GM12878 (cell line): ENCODE results near the gene HCK. TPM values are rescaled to one million over a fixed set of nuclear protein-coding genes. Genes with fewer than 3 reads are reported as not detected.

Source experiments
- ATAC-seq: fragments of 200-7000 bp; cut with Tn5 transposase; 3 replicates; pipeline ENCODE4 v1.9.1; 2020; ENCODE audit warnings: mild to moderate bottlenecking, moderate library complexity
- BruUV-seq: library from RNA; stranded (reverse); fragments of 400-500 nt; replicated peaks from 2 replicates; lab custom pipeline; 2021; lab: Mats Ljungman, UMichigan
- CTCF ChIA-PET: fragments of 300-600 bp; sonication (Branson Sonifier 250); formaldehyde crosslinking; extraction: SDS; loops from one replicate; lab custom pipeline; 2021; ENCODE audit warnings: inconsistent platforms; lab: Yijun Ruan, JAX
- POLR2A ChIA-PET: fragments of 350-600 bp; formaldehyde crosslinking; extraction: SDS; loops from one replicate; lab custom pipeline; 2021; ENCODE audit warnings: inconsistent platforms; lab: Charles Lee
- RAD21 ChIA-PET: fragments of 300-600 bp; sonication (Branson Sonifier 250); formaldehyde crosslinking; loops from one replicate; lab custom pipeline; 2023; ENCODE audit warnings: antibody characterized with exemption; ENCODE audit not compliant: unreplicated experiment; lab: Charles Lee
- SMC1A ChIA-PET: fragments of 300-600 bp; sonication (Branson Sonifier 250); formaldehyde crosslinking; loops from one replicate; lab custom pipeline; 2023; ENCODE audit not compliant: unreplicated experiment, uncharacterized antibody; lab: Charles Lee
- DNase-seq: peaks from one replicate; pipeline ENCODE4 v3.0.0-alpha.2; 2011; ENCODE audit warnings: low read depth, low spot score
- FAIRE-seq: peaks from 3 replicates; lab custom pipeline; 2011; peaks lifted over from hg19 to GRCh38; lab: Jason Lieb, UNC
- H2AFZ ChIP-seq: 2 replicates; pipeline ENCODE4 v1.6.0; 2011; ENCODE audit warnings: low read depth, low read length, control low read depth; ENCODE audit not compliant: control insufficient read depth
- H3K27ac ChIP-seq: 2 replicates; pipeline ENCODE4 v1.5.1; 2011; ENCODE audit warnings: control low read depth; ENCODE audit not compliant: control insufficient read depth, insufficient read depth
- H3K27me3 ChIP-seq, 2 experiments: replicated peaks in 1 of 2; 2 replicates each; pipeline versions ENCODE4 v1.6.0 to v1.6.1; 2011; ENCODE audit warnings: low read length in 1 of 2; ENCODE audit not compliant: control insufficient read depth in 2 of 2, insufficient read depth in 2 of 2
- H3K36me3 ChIP-seq, 2 experiments: 2 replicates each; pipeline ENCODE4 v1.5.1; 2011; ENCODE audit warnings: low read length in 1 of 2; ENCODE audit not compliant: control insufficient read depth in 2 of 2, insufficient read depth in 2 of 2
- H3K4me1 ChIP-seq: 2 replicates; pipeline ENCODE4 v1.6.1; 2011; ENCODE audit warnings: mild to moderate bottlenecking, low read length, moderate library complexity, mixed read lengths; ENCODE audit not compliant: control insufficient read depth, insufficient read depth
- H3K4me2 ChIP-seq: 2 replicates; pipeline ENCODE4 v1.6.0; 2011; ENCODE audit warnings: control low read depth; ENCODE audit not compliant: control insufficient read depth, insufficient read depth
- H3K4me3 ChIP-seq: fragments of 200-600 bp; sonication (generic); 2 replicates; pipeline ENCODE4 v1.5.1; 2016
- H3K79me2 ChIP-seq: 2 replicates; pipeline ENCODE4 v1.6.0; 2011; ENCODE audit warnings: low read length; ENCODE audit not compliant: control insufficient read depth, insufficient read depth
- H3K9ac ChIP-seq: 2 replicates; pipeline ENCODE4 v1.8.0; 2011; ENCODE audit warnings: low read length, control low read depth, mixed read lengths; ENCODE audit not compliant: control insufficient read depth, insufficient read depth
- H3K9me3 ChIP-seq: replicated peaks from 3 replicates; pipeline ENCODE4 v1.5.1; 2011; ENCODE audit warnings: mild to moderate bottlenecking, low read length; ENCODE audit not compliant: control insufficient read depth, insufficient read depth
- H4K20me1 ChIP-seq: 2 replicates; pipeline ENCODE4 v1.6.0; 2011; ENCODE audit not compliant: control insufficient read depth, insufficient read depth
- HCFC1 ChIP-seq: fragments of 150-350 bp; IDR thresholded peaks from 2 replicates; pipeline ENCODE4 v1.6.1; 2014; ENCODE audit warnings: low read length
- MEF2B ChIP-seq: fragments of 450-650 bp; IDR thresholded peaks from 2 replicates; pipeline ENCODE4 v1.6.1; 2018; ENCODE audit warnings: mild to moderate bottlenecking, moderate library complexity; ENCODE audit not compliant: partially characterized antibody, poor library complexity, severe bottlenecking
- MXI1 ChIP-seq: fragments of 150-350 bp; IDR thresholded peaks from 2 replicates; pipeline ENCODE4 v1.6.1; 2011; ENCODE audit warnings: low read depth, mild to moderate bottlenecking, inconsistent platforms, low read length, improper control_type of control experiment
- POLR2A ChIP-seq: IDR thresholded peaks from 2 replicates; pipeline ENCODE4 v1.6.1; 2011; ENCODE audit warnings: low read depth, mild to moderate bottlenecking, low read length
- RAD51 ChIP-seq: fragments of 450-650 bp; IDR thresholded peaks from 2 replicates; pipeline ENCODE4 v1.6.1; 2016; ENCODE audit warnings: moderate library complexity, mild to moderate bottlenecking, inconsistent platforms
- RB1 ChIP-seq: fragments of 450-650 bp; formaldehyde crosslinking; IDR thresholded peaks from 2 replicates; pipeline ENCODE4 v1.6.1; 2017; ENCODE audit warnings: mild to moderate bottlenecking, borderline replicate concordance
- SMAD5 ChIP-seq: IDR thresholded peaks from 2 replicates; pipeline ENCODE4 v1.6.1; 2016; ENCODE audit warnings: antibody characterized with exemption, low read depth
- TCF12 ChIP-seq: IDR thresholded peaks from 2 replicates; pipeline ENCODE4 v1.6.1; 2011; ENCODE audit warnings: low read depth, mild to moderate bottlenecking, low read length
- ZNF384 ChIP-seq: IDR thresholded peaks from 2 replicates; pipeline ENCODE4 v1.6.1; 2012; ENCODE audit warnings: low read depth, mild to moderate bottlenecking, low read length, improper control_type of control experiment, borderline replicate concordance
- ZNF622 ChIP-seq: fragments of 450-650 bp; IDR thresholded peaks from 2 replicates; pipeline ENCODE4 v1.6.1; 2017; ENCODE audit warnings: mild to moderate bottlenecking, inconsistent platforms
- WGBS: methylation state at CpG from one replicate; pipeline ENCODE4 v1.1.6; 2016; ENCODE audit warnings: low lambda C conversion rate; ENCODE audit not compliant: insufficient replicate concordance, insufficient coverage; ENCODE audit errors: missing lambda C conversion rate; 5-methylcytosine and 5-hydroxymethylcytosine counted together
- in situ Hi-C: fragments of 300-500 bp; cut with MboI; formaldehyde crosslinking; loops from 9 replicates; pipeline ENCODE4 v1.14.3; 2018; ENCODE audit warnings: mixed read lengths
- intact Hi-C: fragments of 100-400 bp; cut with micrococcal nuclease; formaldehyde crosslinking; loops from one replicate; pipeline ENCODE4 v1.14.2; 2022; ENCODE audit not compliant: unreplicated experiment
- polyA plus RNA-seq, 11 experiments: library from polyadenylated mRNA; depleted of rRNA in 4 of 11; unstranded in 6 of 11; stranded (reverse) in 5 of 11; fragments of >200 nt; fragmentation: Nextera tagmentation in 4 of 11; fragmentation: Illumina TruSeq in 1 of 11; extraction: Ambion mirVana in 4 of 11; extraction: Trizol in 1 of 11; gene quantifications; 1 replicate in 1 of 11; 2 replicates in 10 of 11; pipeline versions ENCODE4 v1.2.1 to v1.2.3, GENCODE V29; 2011 to 2016; ENCODE audit warnings: inconsistent platforms in 2 of 11, missing spikeins in 2 of 11, low read depth in 1 of 11
- total RNA-seq, 4 experiments: library from RNA; depleted of rRNA in 3 of 4; stranded (reverse); fragments of >200 nt in 3 of 4; fragmentation: Illumina TruSeq in 1 of 4; extraction: Trizol in 1 of 4; gene quantifications; 2 replicates each; pipeline versions ENCODE4 v1.2.1 to v1.2.3, GENCODE V29; 2013 to 2021
- TF ChIP-seq, protein P1 (sequence below): IDR thresholded peaks from 2 replicates; pipeline ENCODE4 v1.6.1; 2011; ENCODE audit warnings: low read depth, mild to moderate bottlenecking, low read length, moderate library complexity, borderline replicate concordance; ENCODE audit errors: extremely low read depth
- TF ChIP-seq, protein P2 (sequence below): fragments of 450-650 bp; IDR thresholded peaks from 2 replicates; pipeline ENCODE4 v1.6.1; 2017; ENCODE audit warnings: mild to moderate bottlenecking, moderate library complexity
- TF ChIP-seq, protein P3 (sequence below): fragments of 450-650 bp; conservative IDR thresholded peaks from 2 replicates; pipeline ENCODE4 v1.6.1; 2017; ENCODE audit warnings: mild to moderate bottlenecking, moderate library complexity

The HCK gene
- total and polyA plus RNA-seq, 10 of the 15 experiments (the other 5 are each of a cell fraction or from before 2014, with no cell fraction given), result 1.3 to 30.3 (median 18.5) TPM

DNA sequence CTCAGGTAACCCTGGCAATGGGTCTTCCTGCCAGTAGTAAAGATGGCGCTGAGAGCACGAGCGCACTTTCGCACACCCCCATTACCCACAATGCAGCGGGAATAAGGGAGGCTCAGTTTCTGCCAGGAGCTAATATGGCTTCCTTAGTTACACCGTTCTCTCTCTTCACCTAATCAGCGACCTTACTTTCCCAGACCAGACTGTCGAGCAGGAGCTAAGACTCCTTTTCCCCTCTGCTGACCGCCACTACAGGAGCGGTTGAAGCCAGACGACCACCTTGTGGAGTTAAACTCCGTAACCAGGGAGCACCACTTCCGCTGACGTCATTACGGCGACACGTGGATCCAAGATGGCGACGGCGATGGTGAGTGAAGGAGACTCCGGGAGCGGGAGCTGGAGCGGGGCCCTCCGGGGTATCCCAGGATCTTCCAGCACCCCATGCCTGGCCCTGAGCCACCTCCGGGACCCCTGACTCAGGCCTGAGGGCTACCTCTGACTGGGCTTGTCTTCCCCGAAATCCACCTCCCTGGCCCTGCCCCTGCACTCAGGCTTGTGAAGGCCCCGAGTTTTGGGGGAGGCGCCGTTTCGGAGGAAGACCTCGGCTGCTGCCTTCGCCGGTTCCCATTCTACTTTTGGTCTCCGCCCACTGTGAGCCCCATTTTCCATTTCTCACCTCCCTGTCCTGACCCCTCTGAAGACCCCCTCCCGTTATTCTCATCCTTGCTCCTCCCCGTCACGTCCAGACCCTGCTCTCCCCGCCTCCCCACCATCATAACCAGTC lies 57.5 kb downstream of the HCK start, which contains the start of gene TM9SF4:
Gene TM9SF4, plus strand, starts transcription at position 323 of the 781 bp plus-strand sequence. Its CDS starts 27 bp downstream, at position 350.
- SMC1A ChIA-PET, result interaction anchor here (0.6 to 6.3 kb wide), 10 partner anchors 9 to 250 kb away, joined by 3 to 31 read pairs (median 3); no protein-coding TSS in a partner anchor
- no peaks in the 10 kb centered on the region for H3K9me3 ChIP-seq
- H3K9ac ChIP-seq, result peak within 1 kb of the TSS; percentile 92
- peak within 1 kb of the TSS; percentile 97 for H3K27ac ChIP-seq
- in situ Hi-C loops, result no loop called here
- H3K27me3 ChIP-seq, result no peaks in the 10 kb centered on the region
- no peaks in the 10 kb centered on the region for H4K20me1 ChIP-seq
- POLR2A ChIA-PET, result interaction anchor here (1.1 to 1.4 kb wide), 3 partner anchors 14 to 169 kb away, joined by 3 read pairs; no protein-coding TSS in a partner anchor
- intact Hi-C loops, result no loop called here
- BruUV-seq, result no TSS peak
- peak within 1 kb of the TSS; percentile 95 for H3K4me2 ChIP-seq
- 1% methylated on average over 38 of the region's 38 CpGs for WGBS
- H3K4me1 ChIP-seq, result peaks cover 15% of the 10 kb centered on the region
- peak; percentile 93 for DNase-seq
- peak within 1 kb of the TSS; percentile 98 for H3K4me3 ChIP-seq
- RAD21 ChIA-PET, result interaction anchor here (0.9 to 1.7 kb wide), 4 partner anchors 19 to 157 kb away, joined by 3 to 4 read pairs (median 4); partner anchors contain the start of gene PDRG1
- CTCF ChIA-PET, result interaction anchor here (0.7 to 5.0 kb wide), 10 partner anchors 9 to 376 kb away, joined by 3 to 23 read pairs (median 4); no protein-coding TSS in a partner anchor
- H3K36me3 ChIP-seq, result no peaks in the 10 kb centered on the region; a peak in 1 of 4 replicates
- H3K79me2 ChIP-seq, result peaks cover 44% of the 10 kb centered on the region
- H2AFZ ChIP-seq, result peak within 1 kb of the TSS; percentile 100
- peak; percentile 99 for FAIRE-seq
- ATAC-seq, result peak; percentile 86
- TF ChIP-seq, protein P1, sequence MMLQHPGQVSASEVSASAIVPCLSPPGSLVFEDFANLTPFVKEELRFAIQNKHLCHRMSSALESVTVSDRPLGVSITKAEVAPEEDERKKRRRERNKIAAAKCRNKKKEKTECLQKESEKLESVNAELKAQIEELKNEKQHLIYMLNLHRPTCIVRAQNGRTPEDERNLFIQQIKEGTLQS, result peak; percentile 41; the same call in 1 of the 2 replicates
- TF ChIP-seq HCFC1, result peak; percentile 94
- TF ChIP-seq, protein P2, sequence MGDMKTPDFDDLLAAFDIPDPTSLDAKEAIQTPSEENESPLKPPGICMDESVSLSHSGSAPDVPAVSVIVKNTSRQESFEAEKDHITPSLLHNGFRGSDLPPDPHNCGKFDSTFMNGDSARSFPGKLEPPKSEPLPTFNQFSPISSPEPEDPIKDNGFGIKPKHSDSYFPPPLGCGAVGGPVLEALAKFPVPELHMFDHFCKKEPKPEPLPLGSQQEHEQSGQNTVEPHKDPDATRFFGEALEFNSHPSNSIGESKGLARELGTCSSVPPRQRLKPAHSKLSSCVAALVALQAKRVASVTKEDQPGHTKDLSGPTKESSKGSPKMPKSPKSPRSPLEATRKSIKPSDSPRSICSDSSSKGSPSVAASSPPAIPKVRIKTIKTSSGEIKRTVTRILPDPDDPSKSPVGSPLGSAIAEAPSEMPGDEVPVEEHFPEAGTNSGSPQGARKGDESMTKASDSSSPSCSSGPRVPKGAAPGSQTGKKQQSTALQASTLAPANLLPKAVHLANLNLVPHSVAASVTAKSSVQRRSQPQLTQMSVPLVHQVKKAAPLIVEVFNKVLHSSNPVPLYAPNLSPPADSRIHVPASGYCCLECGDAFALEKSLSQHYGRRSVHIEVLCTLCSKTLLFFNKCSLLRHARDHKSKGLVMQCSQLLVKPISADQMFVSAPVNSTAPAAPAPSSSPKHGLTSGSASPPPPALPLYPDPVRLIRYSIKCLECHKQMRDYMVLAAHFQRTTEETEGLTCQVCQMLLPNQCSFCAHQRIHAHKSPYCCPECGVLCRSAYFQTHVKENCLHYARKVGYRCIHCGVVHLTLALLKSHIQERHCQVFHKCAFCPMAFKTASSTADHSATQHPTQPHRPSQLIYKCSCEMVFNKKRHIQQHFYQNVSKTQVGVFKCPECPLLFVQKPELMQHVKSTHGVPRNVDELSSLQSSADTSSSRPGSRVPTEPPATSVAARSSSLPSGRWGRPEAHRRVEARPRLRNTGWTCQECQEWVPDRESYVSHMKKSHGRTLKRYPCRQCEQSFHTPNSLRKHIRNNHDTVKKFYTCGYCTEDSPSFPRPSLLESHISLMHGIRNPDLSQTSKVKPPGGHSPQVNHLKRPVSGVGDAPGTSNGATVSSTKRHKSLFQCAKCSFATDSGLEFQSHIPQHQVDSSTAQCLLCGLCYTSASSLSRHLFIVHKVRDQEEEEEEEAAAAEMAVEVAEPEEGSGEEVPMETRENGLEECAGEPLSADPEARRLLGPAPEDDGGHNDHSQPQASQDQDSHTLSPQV, result peak; percentile 82; the same call in 1 of the 2 replicates
- peak; percentile 55; the same call in 1 of the 2 replicates for TF ChIP-seq TCF12
- TF ChIP-seq MEF2B, result peak; percentile 39
- peak; percentile 44 for TF ChIP-seq MXI1
- peak; percentile 92 for TF ChIP-seq RAD51
- TF ChIP-seq ZNF622, result no peak
- peak; percentile 90 for TF ChIP-seq POLR2A
- TF ChIP-seq RB1, result peak; percentile 67; the same call in 1 of the 2 replicates
- no peak for TF ChIP-seq ZNF384
- TF ChIP-seq, protein P3, sequence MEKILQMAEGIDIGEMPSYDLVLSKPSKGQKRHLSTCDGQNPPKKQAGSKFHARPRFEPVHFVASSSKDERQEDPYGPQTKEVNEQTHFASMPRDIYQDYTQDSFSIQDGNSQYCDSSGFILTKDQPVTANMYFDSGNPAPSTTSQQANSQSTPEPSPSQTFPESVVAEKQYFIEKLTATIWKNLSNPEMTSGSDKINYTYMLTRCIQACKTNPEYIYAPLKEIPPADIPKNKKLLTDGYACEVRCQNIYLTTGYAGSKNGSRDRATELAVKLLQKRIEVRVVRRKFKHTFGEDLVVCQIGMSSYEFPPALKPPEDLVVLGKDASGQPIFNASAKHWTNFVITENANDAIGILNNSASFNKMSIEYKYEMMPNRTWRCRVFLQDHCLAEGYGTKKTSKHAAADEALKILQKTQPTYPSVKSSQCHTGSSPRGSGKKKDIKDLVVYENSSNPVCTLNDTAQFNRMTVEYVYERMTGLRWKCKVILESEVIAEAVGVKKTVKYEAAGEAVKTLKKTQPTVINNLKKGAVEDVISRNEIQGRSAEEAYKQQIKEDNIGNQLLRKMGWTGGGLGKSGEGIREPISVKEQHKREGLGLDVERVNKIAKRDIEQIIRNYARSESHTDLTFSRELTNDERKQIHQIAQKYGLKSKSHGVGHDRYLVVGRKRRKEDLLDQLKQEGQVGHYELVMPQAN, result peak; percentile 34; the same call in 1 of the 2 replicates
- TF ChIP-seq SMAD5, result 0 out of 2 replicates have a peak, but pooled peaks have one; percentile 67
